HFF-Myc (cell line): ENCODE results near the gene SIK2.
"Not testable (repeated sequence)": the region's sequence is repeated elsewhere in the genome, so short reads cannot be mapped to it uniquely, and the experiment has no call there.

Experiments
- DNase-seq: peaks from one replicate; pipeline ENCODE4 v3.0.0-alpha.2; 2011; ENCODE audit warnings: low read depth; ENCODE audit errors: extremely low read depth
- H3K4me3 ChIP-seq: replicated peaks from 2 replicates; pipeline ENCODE4 v1.5.1; 2011; ENCODE audit warnings: low read depth, mild to moderate bottlenecking, control low read depth, low read length
- TF ChIP-seq, protein P1 (sequence below): IDR thresholded peaks from 2 replicates; pipeline ENCODE4 v1.5.1; 2012; ENCODE audit warnings: mild to moderate bottlenecking, low read depth, low read length, control low read depth; ENCODE audit errors: missing control alignments

Gene SIK2

DNA sequence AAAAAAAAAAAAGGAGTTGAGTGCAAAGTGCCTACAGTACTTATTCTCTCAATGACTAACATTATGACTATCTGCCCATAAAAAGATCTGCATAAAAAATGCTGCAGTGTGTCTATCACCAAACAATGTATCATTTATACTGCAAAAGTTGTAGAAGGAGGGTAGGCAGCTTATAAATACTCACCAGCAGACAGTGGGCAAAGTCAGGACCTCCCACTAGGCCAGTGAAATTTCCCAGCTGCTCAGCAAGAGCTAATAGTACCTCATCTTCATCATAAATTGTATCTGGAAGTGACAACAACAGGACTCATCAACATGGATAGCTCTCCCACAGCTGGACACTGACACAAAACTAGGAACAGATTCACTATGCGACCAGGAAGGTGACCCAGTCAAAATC is 162.4 kb downstream of the SIK2 start:
- TF ChIP-seq, protein P1, sequence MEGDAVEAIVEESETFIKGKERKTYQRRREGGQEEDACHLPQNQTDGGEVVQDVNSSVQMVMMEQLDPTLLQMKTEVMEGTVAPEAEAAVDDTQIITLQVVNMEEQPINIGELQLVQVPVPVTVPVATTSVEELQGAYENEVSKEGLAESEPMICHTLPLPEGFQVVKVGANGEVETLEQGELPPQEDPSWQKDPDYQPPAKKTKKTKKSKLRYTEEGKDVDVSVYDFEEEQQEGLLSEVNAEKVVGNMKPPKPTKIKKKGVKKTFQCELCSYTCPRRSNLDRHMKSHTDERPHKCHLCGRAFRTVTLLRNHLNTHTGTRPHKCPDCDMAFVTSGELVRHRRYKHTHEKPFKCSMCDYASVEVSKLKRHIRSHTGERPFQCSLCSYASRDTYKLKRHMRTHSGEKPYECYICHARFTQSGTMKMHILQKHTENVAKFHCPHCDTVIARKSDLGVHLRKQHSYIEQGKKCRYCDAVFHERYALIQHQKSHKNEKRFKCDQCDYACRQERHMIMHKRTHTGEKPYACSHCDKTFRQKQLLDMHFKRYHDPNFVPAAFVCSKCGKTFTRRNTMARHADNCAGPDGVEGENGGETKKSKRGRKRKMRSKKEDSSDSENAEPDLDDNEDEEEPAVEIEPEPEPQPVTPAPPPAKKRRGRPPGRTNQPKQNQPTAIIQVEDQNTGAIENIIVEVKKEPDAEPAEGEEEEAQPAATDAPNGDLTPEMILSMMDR = no peak
- DNase-seq = no peak
- H3K4me3 ChIP-seq = peak overlapping the region; percentile 88

DNA sequence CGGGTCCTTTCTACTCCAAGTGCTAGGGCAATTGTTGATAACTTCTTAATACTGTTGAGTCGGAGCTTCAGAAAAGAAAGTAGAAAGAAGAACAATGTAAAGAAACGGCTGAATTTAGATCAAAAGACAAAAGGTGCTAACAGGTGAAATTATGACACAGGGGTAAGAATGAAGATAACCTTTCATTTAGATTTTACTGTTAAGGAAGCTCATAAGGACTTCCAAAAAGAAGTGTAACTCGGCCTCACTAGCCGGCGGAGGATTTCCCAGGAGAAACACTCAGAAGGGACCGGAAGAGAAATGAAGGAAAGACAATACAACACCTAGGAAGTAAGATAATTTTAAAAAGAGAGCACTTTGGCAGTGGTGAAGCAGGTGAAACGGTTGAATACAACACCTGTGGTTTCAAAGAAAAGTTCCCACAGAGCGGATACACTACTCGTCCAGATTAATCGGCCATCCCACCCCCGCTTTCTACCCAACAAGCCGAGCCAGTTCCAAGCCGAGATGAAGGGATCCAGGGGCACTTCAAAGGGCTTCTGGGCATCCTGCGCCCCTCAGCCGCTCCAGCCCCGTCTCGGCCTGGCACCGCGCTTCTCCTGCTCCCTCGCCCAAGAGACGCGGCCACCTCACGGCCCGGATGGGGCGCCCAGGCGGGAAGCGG is 163.2 kb downstream of the SIK2 start:
- DNase-seq = no peak
- peak overlapping the region; percentile 88 for H3K4me3 ChIP-seq
- TF ChIP-seq, protein P1 = no peak

DNA sequence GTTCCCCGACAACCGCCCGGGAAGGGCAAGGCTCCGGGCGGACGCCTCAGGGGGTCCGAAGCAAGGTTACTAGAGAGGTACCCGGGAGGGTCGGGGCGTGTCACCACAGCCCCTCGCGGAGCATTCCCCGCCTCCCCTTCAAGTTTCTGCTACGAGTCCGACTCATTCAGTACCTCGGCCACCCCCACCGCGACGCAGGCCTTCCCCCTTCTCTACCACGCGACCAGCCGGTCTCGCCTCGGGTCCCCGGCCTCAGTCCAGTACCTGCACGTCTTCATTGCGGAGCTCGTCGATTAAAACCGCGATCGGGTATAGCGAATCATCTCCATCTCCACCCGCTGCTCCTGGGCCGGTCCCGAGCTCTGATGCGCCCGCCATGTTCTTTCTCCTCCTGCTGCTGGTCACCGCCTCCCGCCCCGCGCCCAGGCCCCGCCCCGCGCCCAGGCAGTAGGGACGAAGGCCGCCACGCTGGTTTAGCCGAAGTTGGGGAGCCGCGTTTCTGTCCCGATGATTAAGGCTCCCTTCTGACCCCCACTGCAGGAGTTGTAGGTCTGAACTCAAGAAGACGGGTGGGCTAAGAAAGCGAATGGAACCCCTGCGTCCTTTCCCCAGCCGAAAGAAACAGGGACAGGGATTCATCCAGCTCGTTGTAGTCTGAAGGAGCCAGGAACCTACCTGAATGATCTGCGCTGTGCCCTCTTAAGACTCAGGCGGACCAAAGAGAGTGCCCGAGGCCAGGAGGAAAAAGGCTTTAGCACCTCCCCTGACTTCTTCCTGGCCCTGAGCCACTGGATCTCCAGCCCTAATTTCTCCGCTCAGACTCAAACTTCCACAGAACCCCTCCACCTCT is 164.0 kb downstream of the SIK2 start, which contains the start of gene PPP2R1B:
Gene PPP2R1B (minus strand): TSS at position 406 of the 850 bp plus-strand sequence. CDS start 28 bp downstream, at position 378.
- peak within 1 kb of the TSS; percentile 88 for H3K4me3 ChIP-seq
- TF ChIP-seq, protein P1 = no peak
- DNase-seq = peak; percentile 47

DNA sequence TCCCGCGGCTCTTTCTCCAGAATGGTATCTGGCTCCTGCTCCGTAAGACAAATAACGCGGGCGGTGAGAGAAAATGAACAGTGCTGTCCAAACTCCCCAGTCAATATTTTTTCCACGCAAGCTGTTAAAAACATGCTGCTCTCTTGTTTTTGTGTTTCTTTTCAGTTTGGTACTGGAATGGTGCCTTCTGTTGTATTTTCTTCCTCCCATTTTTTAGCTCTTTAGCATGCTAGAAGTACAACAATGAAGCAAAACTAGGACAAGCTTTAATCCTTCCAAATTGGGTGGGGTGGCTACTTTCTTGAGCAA is 164.5 kb downstream of the SIK2 start:
- DNase-seq = no peak
- TF ChIP-seq, protein P1 = no peak
- H3K4me3 ChIP-seq = peak overlapping the region; percentile 88

DNA sequence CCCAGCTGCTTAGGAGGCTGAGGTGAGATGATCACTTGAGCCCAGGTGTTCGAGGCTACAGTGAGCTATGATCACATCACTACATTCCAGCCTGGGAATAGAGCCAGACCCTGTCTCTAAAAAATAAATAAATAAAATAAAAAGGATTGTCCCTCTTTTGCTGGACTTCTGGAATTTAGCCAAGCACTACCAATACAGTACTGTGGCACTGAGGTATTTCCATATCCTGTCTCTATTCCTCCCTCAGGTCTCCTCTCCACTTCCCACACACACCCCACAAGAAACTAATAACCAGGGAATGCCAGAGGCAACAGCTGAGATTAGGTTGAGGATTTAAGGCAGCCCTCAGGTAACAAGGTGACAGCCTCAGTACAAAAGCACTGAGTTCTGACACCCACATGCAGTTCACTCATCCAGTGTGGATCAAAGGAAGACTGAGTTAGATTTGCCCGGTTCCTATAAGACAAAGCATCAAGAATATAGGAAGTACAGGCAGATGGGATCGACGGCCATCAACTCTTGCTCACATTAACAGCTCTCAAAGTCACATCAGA is 168.4 kb downstream of the SIK2 start:
- TF ChIP-seq, protein P1 = no peak
- no peak overlapping the region for H3K4me3 ChIP-seq
- DNase-seq = no peak

DNA sequence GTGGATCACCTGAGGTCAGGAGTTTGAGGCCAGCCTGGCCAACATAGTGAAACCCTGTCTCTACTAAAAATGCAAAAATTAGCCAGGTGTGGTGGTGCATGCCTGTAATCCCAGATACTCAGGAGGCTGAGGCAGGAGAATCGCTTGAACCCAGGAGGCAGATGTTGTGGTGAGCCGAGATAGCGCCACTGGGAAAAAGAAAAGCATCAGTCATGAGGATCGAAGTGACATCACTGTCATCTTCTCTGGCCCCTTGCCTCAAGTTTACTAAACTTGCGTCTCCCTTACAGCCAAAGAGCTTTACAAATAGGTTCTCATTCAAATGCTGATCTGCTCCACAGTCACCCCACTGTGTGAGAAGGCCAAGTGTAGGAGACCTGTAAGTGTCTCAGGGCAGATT is 169.0 kb downstream of the SIK2 start:
- not testable (repeated sequence) for H3K4me3 ChIP-seq, DNase-seq

DNA sequence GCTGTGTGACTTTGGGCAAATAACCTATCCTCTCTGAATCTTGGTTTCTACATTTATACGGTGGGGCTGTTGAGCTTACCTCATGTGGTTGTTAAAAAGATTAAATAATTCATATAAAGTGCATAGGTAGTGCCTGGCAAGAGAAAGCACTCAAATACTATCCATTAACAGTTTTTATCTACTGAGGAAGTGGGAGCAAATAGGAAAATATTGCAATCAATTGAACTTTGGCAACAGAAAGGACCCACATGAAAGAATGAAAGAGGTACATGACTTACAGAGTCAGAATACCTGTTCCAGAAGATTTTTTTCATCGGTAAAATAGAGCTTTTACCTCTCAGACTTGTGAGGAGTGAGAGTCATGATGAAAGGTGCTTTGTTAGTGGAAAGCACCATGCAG is 170.3 kb downstream of the SIK2 start:
- TF ChIP-seq, protein P1 = no peak
- no peak for DNase-seq

More for the DNA sequence above, 170.3 kb downstream of the SIK2 start:
- no peak overlapping the region for H3K4me3 ChIP-seq
